K562 (cell line): ENCODE results near the gene GRIN1. TPM values are rescaled to one million over a fixed set of nuclear protein-coding genes. Genes with fewer than 3 reads are reported as not detected.

ENCODE experiments used
- ATAC-seq: fragments of 200-7000 bp; cut with Tn5 transposase; 3 replicates; pipeline ENCODE4 v1.9.1; 2020; ENCODE audit warnings: moderate library complexity
- BruUV-seq: library from RNA; stranded (reverse); fragments of 400-500 nt; replicated peaks from 2 replicates; lab custom pipeline; 2021; lab: Mats Ljungman, UMichigan
- CTCF ChIA-PET: fragments of 300-600 bp; formaldehyde crosslinking; extraction: SDS; loops from one replicate; lab custom pipeline; 2021; ENCODE audit warnings: low intra/inter-chr PET ratio; lab: Yijun Ruan, JAX
- POLR2A ChIA-PET: fragments of 300-600, 350-650 bp; sonication (Branson Sonifier 250); formaldehyde crosslinking; extraction: SDS; loops from one replicate; lab custom pipeline; 2021; ENCODE audit warnings: antibody characterized with exemption, inconsistent platforms; lab: Yijun Ruan, JAX
- DNase-seq, 4 experiments: peaks; one replicate each; pipeline versions ENCODE4 v3.0.0 to v3.0.0-alpha.2; 2011 to 2018; ENCODE audit warnings: low spot score in 3 of 4, mixed read lengths in 3 of 4; ENCODE audit errors: extremely low read depth in 1 of 4
- FAIRE-seq: peaks from 2 replicates; lab custom pipeline; 2011; peaks lifted over from hg19 to GRCh38; lab: Jason Lieb, UNC
- H2AFZ ChIP-seq: 2 replicates; pipeline ENCODE4 v1.6.0; 2011; ENCODE audit warnings: low read depth, low read length, control low read depth, inconsistent platforms
- H3K27ac ChIP-seq: fragments of 200-600 bp; 3 replicates; pipeline ENCODE4 v1.8.0; 2011; ENCODE audit warnings: low read depth, mild to moderate bottlenecking, control low read depth, inconsistent platforms, low read length, moderate library complexity, mixed read lengths; ENCODE audit errors: extremely low read depth
- H3K27me3 ChIP-seq, 2 experiments: fragments of 300-600 bp in 1 of 2; 2 replicates in 1 of 2; 3 replicates in 1 of 2; pipeline versions ENCODE4 v1.6.0 to v1.8.0; 2011; ENCODE audit warnings: inconsistent platforms in 2 of 2, low read length in 2 of 2, mild to moderate bottlenecking in 1 of 2, mixed read lengths in 1 of 2, moderate library complexity in 1 of 2; ENCODE audit not compliant: control insufficient read depth in 2 of 2, insufficient read depth in 2 of 2
- H3K36me3 ChIP-seq: fragments of 300-600 bp; 3 replicates; pipeline ENCODE4 v1.8.0; 2011; ENCODE audit warnings: mild to moderate bottlenecking, low read length, inconsistent platforms; ENCODE audit not compliant: control insufficient read depth, insufficient read depth
- H3K4me1 ChIP-seq, 2 experiments: fragments of 200-600 bp in 1 of 2; replicated peaks in 1 of 2; 2 replicates in 1 of 2; 3 replicates in 1 of 2; pipeline versions ENCODE4 v1.5.1 to v1.8.0; 2011; ENCODE audit warnings: inconsistent platforms in 2 of 2, low read length in 2 of 2, mild to moderate bottlenecking in 1 of 2, mixed read lengths in 1 of 2, moderate library complexity in 1 of 2; ENCODE audit not compliant: control insufficient read depth in 2 of 2, insufficient read depth in 2 of 2
- H3K4me2 ChIP-seq: 2 replicates; pipeline ENCODE4 v1.6.1; 2011; ENCODE audit warnings: low read length, control low read depth, inconsistent platforms, mixed read lengths; ENCODE audit not compliant: insufficient read depth
- H3K4me3 ChIP-seq: fragments of 200-600 bp; sonication (generic), shearing (Covaris generic); 2 replicates; pipeline ENCODE4 v1.5.1; 2016; ENCODE audit warnings: control low read depth, inconsistent platforms
- H3K79me2 ChIP-seq: fragments of 200-600 bp; 3 replicates; pipeline ENCODE4 v1.8.0; 2011; ENCODE audit warnings: low read length, inconsistent platforms; ENCODE audit not compliant: control insufficient read depth, insufficient read depth
- H3K9ac ChIP-seq, 2 experiments: 2 replicates each; pipeline versions ENCODE4 v1.6.0 to v1.6.1; 2011; ENCODE audit warnings: low read depth in 2 of 2, low read length in 2 of 2, control low read depth in 1 of 2, inconsistent platforms in 1 of 2, mild to moderate bottlenecking in 1 of 2, mixed read lengths in 1 of 2; ENCODE audit not compliant: insufficient read depth in 1 of 2
- H3K9me1 ChIP-seq: one replicate; pipeline ENCODE4 v1.6.0; 2011; ENCODE audit warnings: inconsistent platforms, mild to moderate bottlenecking, low read length, moderate library complexity; ENCODE audit not compliant: control insufficient read depth, insufficient read depth
- H3K9me3 ChIP-seq: replicated peaks from 2 replicates; pipeline ENCODE4 v1.5.1; 2011; ENCODE audit warnings: low read depth, low read length, inconsistent platforms; ENCODE audit not compliant: control insufficient read depth, insufficient read depth
- H4K20me1 ChIP-seq: replicated peaks from 2 replicates; pipeline ENCODE4 v1.6.1; 2011; ENCODE audit warnings: low read length, inconsistent platforms, mixed read lengths; ENCODE audit not compliant: control insufficient read depth, insufficient read depth
- CBFB ChIP-seq: sonication (generic); formaldehyde crosslinking; IDR thresholded peaks from 2 replicates; pipeline ENCODE4 v1.4.0; 2020; ENCODE audit warnings: mild to moderate bottlenecking, missing genetic modification reagents
- KDM1A ChIP-seq, 2 experiments: fragments of 450-650 bp; IDR thresholded peaks; 2 replicates each; pipeline ENCODE4 v1.6.1; 2016; ENCODE audit warnings: mild to moderate bottlenecking in 2 of 2
- MIER1 ChIP-seq: fragments of 450-650 bp; IDR thresholded peaks from 2 replicates; pipeline ENCODE4 v1.6.1; 2016; ENCODE audit warnings: antibody characterized with exemption, mild to moderate bottlenecking, low read depth
- NUFIP1 ChIP-seq: fragments of 450-650 bp; IDR thresholded peaks from 2 replicates; pipeline ENCODE4 v1.6.1; 2018; ENCODE audit not compliant: partially characterized antibody
- RBM22 ChIP-seq: fragments of 200-400 bp; formaldehyde crosslinking; IDR thresholded peaks from 2 replicates; pipeline ENCODE4 v1.6.1; 2018; ENCODE audit warnings: low read length, low read depth; ENCODE audit not compliant: poor library complexity, severe bottlenecking
- ZEB2 ChIP-seq: fragments of 450-650 bp; IDR thresholded peaks from 2 replicates; pipeline ENCODE4 v1.6.1; 2016
- ZNF316 ChIP-seq: fragments of 450-650 bp; IDR thresholded peaks from 2 replicates; pipeline ENCODE4 v1.6.1; 2016
- WGBS: fragments of 100-300 bp; shearing (Covaris generic); methylation state at CpG from one replicate; pipeline ENCODE4 v1.1.6; 2016; ENCODE audit warnings: low coverage, mixed read lengths; ENCODE audit not compliant: insufficient coverage; ENCODE audit errors: missing lambda C conversion rate; 5-methylcytosine and 5-hydroxymethylcytosine counted together
- in situ Hi-C: fragments of 300-500 bp; cut with MboI; formaldehyde crosslinking; loops from 4 replicates; pipeline ENCODE4 v1.15.0; 2018; ENCODE audit warnings: inconsistent platforms, mixed read lengths
- intact Hi-C: fragments of 100-400 bp; cut with micrococcal nuclease; formaldehyde crosslinking; loops from 2 replicates; pipeline ENCODE4 v1.14.2; 2022
- polyA plus RNA-seq, 8 experiments: library from polyadenylated mRNA; depleted of rRNA in 4 of 8; stranded (reverse) in 5 of 8; unstranded in 3 of 8; fragments of >200 nt; fragmentation: Nextera tagmentation in 2 of 8; fragmentation: Illumina TruSeq in 1 of 8; extraction: Ambion mirVana in 2 of 8; extraction: Trizol in 1 of 8; gene quantifications; 2 replicates each; pipeline versions ENCODE4 v1.2.1 to v1.2.3, GENCODE V29; 2011 to 2014; ENCODE audit warnings: inconsistent platforms in 1 of 8, missing spikeins in 1 of 8
- total RNA-seq, 7 experiments: library from RNA; depleted of rRNA in 6 of 7; stranded (reverse); fragments of >200 nt in 6 of 7; fragmentation: Illumina TruSeq in 2 of 7; extraction: Trizol in 2 of 7; gene quantifications; 2 replicates each; pipeline versions ENCODE4 v1.2.1 to v1.2.3, GENCODE V29; 2011 to 2021; ENCODE audit warnings: low replicate concordance in 1 of 7

Gene GRIN1
- total and polyA plus RNA-seq, 9 of the 15 experiments (the other 6 are each of a cell fraction or from before 2014, with no cell fraction given) = 0.03 to 0.35 (median 0.16) TPM; not detected in 6

GRCh38 chr9:137146527-137146918 is 7.6 kb downstream of the GRIN1 start (continued):
- TF ChIP-seq RBM22 = no peak
- TF ChIP-seq MIER1 = peak; percentile 53; the same call in 1 of the 2 replicates
- TF ChIP-seq ZNF316 = no peak

DNA sequence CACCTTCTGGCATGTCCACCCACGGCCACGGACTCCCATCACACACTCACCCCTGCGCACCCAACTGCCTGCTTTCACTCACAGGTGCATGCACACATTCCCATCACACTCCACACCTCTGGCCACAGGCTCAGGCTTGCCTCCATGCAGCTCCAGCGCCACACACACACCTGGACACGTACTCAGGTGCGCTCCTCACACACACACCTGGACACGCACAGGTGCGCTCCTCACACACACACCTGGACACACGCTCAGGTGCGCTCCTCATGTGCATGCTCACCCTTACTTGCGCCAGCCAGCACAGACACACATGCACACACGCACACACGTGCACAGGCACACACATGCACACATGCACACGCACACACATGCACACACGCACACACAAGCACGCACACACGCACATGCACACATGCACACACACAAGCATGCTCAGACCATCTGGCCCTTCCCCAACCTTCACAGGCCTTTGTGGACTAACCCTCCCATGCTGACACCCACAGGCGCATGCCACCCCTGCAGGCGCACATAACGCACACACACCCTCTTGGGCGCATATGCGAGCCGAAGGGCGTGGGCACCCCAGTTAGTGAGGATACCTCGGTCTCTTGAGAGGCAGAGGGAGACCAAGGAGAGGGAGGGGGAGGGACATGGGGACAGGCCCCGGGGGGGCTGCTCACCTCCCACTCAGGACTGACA is 8.3 kb downstream of the GRIN1 start:
- intact Hi-C loops (no loop called here), in situ Hi-C loops (no loop called here)
- DNase-seq (no peak), FAIRE-seq (no peak), ATAC-seq (no peak)
- Histone ChIP-seq H3K4me3 (no peak overlapping the region), H3K27me3 (peaks cover 3 to 17% of the 10 kb centered on the region in 2 experiments; a peak in 4 of 5 replicates), H3K79me2 (no peaks in the 10 kb centered on the region), H3K36me3 (no peaks in the 10 kb centered on the region), H4K20me1 (0 out of 2 replicates have a peak, but pooled peaks cover 5% of the 10 kb centered on the region), H3K4me1 (peaks cover 8 to 52% of the 10 kb centered on the region in 2 experiments; a peak in 3 of 5 replicates), H3K9ac (no peak overlapping the region), H3K4me2 (no peak overlapping the region), H3K9me3 (no peaks in the 10 kb centered on the region), H2AFZ (no peak overlapping the region), H3K9me1 (no peaks in the 10 kb centered on the region), H3K27ac (no peak overlapping the region)
- POLR2A ChIA-PET = interaction anchor here (0.6 to 1.0 kb wide), 3 partner anchors 10 to 358 kb away, joined by 3 to 5 read pairs (median 3); no protein-coding TSS in a partner anchor
- no TSS peak for BruUV-seq
- 72% methylated on average over 22 of the region's 26 CpGs for WGBS
- CTCF ChIA-PET = interaction anchor here (0.6 kb wide), 1 partner anchor 114 kb away, joined by 3 read pairs; no protein-coding TSS in a partner anchor
- TF ChIP-seq CBFB = 0 out of 2 replicates have a peak, but pooled peaks have one; percentile 32
- peak; percentile 64 for TF ChIP-seq ZEB2
- peak in 1 of 2 experiments; percentile 58; a peak in 1 of 4 replicates for TF ChIP-seq KDM1A (IDR thresholded peaks at IDR 0.05)
- TF ChIP-seq NUFIP1 = no peak
